Muscle of back (tissue), 11 donors: ENCODE measurements around the gene BBS12. TPM values are rescaled to one million over a fixed set of nuclear protein-coding genes. Genes with fewer than 3 reads are reported as not detected.
A peak's percentile ranks its signal among the peaks of the same experiment; 100 is the strongest.

Experiments
- DNase-seq, 3 donors: peaks; one replicate each; pipeline versions ENCODE4 v3.0.0 to v3.0.0-alpha.2; 2013
- polyA plus RNA-seq, 10 donors: library from polyadenylated mRNA; unstranded; fragments of 120-200 nt; gene quantifications; one replicate each; pipeline ENCODE4 v1.2.1, GENCODE V29; 2013; ENCODE audit not compliant: insufficient read length in 10 of 10

Gene BBS12
- polyA plus RNA-seq, 10 donors: 3.3 to 4.8 (median 4.1) TPM

DNA sequence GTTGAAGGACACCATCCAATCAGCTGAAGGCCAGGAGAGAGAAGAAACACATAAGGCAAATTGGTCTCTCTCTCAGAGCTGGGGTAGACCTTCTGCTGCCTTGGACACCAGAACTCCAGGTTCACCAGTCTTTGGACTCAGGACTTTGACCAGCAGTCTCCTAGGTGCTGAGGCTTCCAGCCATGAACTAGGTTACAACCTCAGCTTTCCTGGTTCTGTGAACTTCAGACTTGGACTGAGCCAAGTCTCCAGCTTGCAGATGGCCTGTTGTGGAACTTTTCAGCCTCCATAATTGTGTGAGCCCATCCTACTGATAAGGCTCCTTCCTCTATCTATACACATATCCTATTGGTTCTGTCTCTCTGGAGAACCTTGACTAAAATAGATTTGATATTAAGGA is 20.6 kb upstream of the BBS12 start:
- DNase-seq: no peak

GRCh38 chr4:122712782-122713181 is 19.7 kb upstream of the BBS12 start:
- DNase-seq: no peak

DNA sequence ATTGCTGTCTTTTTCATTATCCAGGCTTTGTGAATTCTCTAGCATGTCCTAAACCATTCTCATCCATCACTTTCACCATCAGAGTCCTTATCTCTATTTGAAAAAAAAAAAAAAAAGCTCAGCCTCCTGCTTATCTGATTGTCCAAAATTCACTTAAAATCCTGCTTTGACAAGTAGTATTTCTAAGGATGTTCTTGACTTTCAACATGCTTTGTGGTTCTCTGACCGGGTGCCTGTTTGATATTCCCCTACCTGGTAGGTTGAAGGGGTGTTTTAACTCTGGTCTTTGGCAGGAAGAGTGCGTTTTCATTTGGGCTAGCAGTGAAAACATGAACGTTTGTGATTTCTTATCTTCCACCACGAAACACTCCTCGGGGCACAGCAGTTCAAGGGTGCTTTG is 17.3 kb upstream of the BBS12 start:
- no peak for DNase-seq

DNA sequence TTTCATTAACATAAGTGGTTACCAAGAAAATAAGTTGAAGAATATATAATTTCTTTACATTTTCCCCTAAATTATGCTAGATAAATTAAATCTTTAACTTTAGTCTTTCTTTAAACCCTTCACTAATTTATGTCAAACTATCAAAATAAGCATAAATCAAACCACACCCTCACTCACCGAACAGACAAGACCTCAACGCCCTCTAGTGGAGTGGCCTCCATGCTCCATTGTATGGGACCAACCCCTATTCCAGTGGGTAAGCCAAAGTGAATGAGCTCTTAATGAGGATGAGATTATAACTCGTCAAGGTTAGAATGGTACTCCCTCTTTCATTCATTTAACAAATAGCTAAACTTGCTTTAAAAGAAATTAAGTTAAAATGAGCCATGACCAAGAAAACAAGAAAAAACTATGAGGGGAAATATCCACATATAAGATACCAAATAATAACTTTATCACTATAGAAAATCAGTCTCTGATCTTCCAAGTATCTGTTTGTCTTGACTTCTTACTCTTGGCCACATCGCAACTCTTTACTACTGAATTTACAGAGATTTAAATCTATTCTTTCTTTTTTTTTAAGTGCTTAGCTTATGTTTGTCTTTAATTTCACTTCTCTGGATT is 15.6 kb upstream of the BBS12 start:
- peak in 2 of 3 donors; percentile 34 to 37 for DNase-seq

- peak in 2 of 3 donors; percentile 70 to 85 for DNase-seq
Observed at GRCh38 chr4:122718281-122718680, 14.2 kb upstream of the BBS12 start.

GRCh38 chr4:122722256-122722655 is 10.2 kb upstream of the BBS12 start:
- DNase-seq: no peak

DNA sequence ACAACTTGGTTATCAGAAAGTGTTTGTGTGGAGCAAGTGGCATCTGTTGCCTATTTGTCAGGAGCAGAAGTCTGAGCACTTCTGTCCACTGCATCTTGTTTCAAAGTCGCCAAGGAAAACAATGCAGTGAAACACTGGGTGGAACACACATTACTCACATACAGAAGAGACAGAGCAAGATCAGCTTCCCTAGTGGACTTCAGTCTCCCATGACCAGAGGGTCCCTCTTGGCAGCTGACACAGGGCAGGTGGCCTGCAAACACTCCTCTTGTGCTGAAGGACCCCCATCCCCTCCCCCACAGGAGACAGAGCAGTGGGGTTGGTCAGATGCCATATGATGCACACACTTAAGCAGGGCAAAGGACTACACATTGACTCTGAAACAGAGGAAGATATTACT is 3.6 kb upstream of the BBS12 start:
- peak in 1 of 3 donors; percentile 41 for DNase-seq

DNA sequence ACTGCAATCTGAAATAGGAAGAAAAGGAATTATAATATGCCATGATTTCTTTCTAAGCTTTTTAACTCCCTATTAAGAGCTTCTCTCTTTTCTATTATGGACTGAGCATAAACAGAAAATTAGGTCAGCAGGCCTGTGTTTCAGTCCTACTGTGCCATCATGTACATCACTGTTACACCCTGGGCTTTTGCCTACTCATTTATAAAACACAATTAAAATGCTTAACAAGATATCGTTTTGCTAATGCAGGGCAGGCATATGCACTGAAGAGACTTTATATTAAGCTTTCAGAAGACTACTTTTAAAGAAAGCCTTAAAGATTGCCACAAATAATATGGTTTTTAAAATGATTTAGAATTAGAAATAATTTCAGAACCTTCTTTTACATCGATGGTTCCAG is 828 bp upstream of the BBS12 start:
- no peak for DNase-seq

DNA sequence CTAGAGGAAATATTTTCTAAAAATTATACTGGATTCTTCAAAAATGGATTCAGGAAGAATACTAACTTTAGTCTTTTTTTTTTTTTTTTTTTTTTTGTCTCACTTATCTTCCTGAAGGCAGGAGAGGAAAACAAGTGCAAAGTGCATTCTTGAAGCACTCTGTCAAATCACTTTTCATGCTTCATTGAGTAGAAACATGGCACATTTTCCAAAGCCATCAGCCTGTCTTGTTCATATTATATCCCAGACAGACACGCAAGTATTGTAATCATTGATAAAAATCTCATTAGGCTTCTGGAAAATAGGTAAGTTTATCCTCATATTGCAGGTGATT is 1.2 kb downstream of the BBS12 start:
- DNase-seq: no peak

DNA sequence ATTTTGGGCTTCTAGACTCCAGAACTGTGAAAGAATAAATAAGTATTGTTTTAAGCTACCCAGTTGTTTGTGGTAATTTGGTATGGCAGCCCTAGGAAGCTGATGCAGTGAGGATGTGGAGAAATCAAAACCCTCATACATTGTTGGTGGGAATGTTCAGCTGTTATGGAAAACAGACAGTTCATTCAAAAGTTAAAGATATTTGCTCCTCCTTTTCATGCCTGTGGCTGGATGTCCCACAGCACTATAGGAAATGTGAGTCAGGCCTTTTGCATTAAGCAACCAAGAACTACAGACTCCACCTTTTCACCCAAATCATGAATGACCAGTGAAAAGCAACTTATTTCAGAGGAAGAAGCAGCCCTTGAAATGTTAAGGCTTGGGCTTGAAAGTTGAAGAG is 6.7 kb downstream of the BBS12 start:
- DNase-seq: peak in 1 of 3 donors; percentile 72

DNA sequence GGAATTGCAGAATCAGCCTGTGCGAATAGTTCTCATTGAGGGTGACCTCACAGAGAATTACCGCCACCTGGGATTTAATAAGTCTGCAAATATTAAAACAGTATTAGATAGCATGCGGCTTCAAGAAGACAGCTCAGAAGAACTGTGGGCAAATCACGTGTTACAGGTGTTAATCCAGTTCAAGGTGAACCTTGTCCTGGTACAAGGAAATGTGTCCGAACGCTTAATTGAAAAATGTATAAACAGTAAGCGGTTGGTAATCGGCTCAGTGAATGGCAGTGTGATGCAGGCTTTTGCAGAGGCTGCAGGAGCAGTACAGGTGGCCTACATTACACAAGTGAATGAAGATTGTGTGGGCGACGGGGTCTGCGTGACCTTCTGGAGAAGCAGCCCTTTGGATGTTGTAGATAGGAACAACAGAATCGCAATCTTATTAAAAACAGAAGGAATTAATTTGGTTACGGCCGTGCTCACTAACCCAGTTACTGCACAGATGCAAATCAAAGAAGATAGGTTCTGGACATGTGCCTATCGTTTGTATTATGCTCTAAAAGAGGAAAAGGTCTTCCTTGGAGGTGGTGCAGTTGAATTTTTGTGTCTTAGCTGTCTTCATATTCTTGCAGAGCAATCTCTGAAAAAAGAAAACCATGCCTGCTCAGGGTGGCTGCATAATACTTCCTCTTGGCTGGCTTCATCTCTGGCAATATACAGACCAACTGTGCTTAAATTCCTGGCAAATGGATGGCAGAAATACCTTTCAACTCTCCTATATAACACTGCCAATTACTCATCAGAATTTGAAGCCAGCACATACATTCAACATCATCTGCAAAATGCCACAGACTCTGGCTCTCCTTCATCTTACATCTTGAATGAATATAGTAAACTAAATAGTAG is 10.7 kb downstream of the BBS12 start:
- DNase-seq: no peak

DNA sequence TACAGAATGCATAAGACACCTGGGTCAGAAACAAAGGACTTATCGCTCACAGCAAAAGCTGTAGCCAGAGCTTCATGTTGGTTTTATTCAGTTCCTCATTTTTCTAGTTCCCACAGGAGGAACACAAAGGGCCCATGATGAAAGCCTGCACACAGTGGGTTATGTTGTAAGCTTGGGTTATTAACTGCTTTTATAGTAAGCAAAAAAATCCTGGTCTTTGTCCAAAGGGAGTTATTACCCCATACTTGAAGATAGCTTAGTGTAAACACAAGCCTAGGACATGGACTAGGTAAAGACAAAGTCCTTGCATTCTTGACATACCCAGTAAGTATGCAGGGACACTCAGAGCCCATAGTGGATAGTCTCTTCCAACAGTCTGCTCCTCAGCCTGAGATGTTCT is 11.7 kb downstream of the BBS12 start:
- DNase-seq: no peak

DNA sequence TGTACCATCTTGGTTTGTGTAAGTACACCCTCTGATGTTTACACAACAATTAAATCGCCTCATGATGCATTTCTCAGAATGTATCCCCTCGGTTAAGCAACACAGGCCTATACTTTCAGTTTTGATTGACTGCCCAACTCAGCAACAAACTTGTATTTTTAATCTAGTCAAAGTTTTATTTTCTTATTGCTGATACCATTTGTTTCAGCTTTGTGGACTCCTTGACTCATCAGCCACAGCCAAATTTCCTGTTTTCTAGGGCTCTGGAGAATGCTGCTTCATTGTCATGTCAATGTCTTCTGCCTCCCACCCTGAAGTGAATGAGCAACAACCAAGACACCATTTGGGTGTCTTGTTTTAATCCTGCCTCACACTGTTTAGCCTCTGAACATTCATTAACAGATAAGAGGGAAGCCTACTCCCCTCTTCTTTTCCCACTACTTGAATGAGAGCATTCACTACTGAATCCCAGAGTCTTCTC is 14.0 kb downstream of the BBS12 start:
- no peak for DNase-seq

GRCh38 chr4:122747068-122747467 is 14.6 kb downstream of the BBS12 start:
- DNase-seq: no peak

DNA sequence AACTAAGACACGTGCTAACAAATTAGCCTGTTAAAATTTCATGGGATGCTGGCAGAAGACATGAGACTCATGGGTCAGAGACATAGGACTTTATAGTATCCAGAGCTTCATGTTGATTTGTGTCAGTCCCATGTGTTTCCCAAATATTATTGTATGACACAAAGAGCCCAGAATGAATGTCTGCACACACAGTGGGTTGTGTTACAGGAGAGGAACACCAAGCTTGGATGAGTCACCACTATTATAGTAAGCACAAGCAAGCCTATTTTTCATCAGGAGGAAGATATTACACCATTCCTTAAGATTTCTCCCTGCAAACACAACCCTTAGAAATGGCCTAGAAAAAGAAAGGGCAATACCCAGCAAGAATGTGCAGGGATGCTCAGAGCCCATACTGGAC is 15.4 kb downstream of the BBS12 start:
- DNase-seq: peak in 1 of 3 donors; percentile 47

DNA sequence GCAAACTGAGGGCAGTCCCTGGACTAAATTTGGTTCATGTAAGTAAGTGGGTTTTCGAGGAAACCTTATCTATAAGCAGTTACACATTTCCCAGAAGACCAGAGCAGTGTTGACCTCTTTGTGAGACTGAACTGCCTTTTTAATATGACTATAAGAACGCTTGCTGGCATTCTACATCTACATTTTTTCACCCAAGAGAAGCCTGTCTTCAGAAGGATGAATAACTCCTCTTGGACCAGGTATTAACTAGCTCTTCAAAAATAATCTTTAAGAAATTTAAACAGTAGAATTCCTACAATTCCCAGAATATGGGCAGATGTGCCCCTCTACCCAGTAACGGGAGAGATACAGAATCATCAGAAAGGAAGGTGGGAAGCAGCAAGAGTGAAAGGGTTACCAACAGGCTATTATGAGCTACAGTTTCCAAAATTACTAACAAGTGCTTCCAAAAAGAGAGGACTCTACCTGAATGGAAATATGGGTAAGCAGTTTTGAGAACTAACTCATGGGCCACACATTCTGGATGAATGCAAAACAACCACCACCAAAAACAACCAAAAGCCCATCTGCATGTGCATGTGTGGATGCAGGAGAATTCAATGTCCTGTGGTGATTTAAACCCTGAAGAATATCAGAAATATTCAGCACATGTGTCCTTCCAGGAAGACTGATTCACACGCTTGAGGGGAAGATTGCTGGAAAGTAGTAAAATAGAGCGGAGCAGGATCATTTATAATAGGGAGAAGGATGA is 17.4 kb downstream of the BBS12 start:
- DNase-seq: no peak

DNA sequence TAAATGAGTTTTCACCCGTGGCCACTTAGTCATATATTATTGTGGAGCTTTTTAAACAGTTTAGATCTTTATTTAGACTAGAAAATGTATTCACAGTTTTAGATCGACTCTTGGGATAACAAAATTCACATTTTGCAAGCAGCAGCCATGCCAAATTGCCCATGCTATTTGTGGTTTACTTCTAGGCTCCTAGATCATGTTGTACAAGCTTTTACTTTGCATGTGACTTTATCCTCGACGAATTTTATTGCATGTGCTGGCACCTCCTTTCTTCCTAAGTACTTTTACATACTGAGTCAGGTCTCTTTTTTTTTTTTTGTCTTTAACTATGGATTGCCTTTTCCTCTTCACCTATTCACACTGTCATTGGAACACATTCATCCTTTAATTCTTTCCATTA is 23.2 kb downstream of the BBS12 start:
- DNase-seq: no peak

- peak; percentile 28 to 63 (median 40) for DNase-seq
Observed at GRCh38 chr4:122758033-122758432, 25.5 kb downstream of the BBS12 start.

DNA sequence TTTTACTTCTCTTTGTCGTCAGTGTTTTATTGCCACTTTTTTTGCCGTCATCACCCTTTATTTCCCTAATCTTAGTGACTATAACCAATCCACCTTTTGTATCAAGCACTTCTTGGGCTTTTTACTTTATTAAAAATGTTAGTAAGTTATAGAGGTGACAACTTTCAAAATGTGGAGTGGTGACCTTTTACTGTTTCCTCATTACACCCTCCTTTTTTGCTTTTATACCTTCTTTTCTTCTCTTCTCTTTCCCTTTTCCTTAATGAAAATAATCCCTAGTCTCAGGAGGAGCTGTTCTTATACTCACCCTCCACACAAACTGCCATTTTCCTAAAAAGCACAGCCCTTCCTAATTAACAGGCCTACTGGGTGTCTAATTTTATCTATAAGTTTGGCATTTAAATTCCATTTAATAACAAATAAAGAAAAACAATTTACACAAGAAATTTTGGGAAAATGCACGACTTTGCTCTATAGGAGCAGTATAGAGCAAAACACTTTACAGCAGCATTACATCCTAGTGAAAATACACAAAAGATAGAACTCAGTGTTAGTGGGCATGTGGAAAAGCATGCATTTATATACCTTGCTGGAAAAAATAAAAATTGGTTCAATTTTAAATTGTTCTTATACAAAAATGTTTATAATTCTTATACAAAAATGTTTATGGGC is 27.3 kb downstream of the BBS12 start:
- no peak for DNase-seq

DNA sequence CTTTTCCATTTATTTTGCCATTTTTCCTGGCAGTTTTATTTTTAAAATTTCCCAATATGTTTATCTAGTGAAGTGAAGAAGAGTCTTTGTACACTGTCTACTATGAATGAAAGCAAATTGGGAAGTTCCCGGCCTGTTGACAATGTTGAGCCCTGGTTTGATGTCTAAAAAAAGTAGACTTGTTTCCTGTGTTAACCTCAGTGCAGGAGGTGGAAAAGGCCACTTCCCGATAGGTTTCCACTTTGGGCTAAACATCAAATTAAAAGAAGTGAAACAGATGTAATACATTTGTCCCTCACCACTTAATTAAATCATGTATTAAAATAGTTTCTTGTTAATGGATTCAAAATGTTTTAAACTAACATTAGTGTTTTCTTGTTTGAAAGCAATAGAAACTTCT is 30.0 kb downstream of the BBS12 start:
- no peak for DNase-seq

DNA sequence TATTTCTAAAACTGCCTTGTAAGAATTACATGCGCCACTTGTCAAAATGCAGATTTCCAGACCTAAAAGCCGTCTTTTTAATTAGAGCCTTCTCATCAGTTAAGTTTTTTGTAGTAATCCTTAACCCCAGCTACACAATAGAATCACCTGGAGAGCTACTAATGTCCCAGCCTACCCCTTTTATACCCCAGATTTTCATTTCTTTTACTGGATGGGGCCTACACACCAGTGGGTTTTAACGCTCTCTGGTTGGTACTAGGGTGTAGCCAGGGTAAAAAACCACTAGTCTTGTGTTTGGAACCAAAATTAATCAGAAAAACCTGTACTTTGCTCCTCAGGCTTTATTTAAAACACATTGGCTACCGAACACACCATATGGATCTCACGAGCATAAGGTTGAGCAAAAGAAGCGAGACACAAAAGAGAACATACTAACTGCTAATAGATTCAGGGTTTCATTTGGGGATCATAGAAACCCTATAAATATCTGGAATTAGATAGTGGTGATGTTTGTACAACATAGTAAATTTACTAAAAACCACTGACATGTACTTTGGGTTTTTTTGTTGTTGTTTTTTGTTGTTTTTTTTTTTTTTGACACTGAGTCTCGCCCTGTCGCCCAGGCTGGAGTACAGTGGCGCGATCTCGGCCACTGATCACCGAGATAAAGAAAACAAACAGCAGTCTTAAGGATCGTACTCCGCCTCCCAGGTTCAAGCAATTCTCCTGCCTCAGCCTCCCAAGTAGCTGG is 30.6 kb downstream of the BBS12 start:
- no peak for DNase-seq
